H1 (cell line): ENCODE results near the gene DCANP1. TPM values are rescaled to one million over a fixed set of nuclear protein-coding genes. Genes with fewer than 3 reads are reported as not detected.
A peak's percentile ranks its signal among the peaks of the same experiment; 100 is the strongest.

Experiments used
- CTCF ChIA-PET: fragments of 300-600 bp; sonication (Branson Sonifier 250); formaldehyde crosslinking; loops from one replicate; lab custom pipeline; 2021; ENCODE audit not compliant: partially characterized antibody; lab: Charles Lee
- POLR2A ChIA-PET: fragments of 300-600 bp; sonication (Branson Sonifier 250); formaldehyde crosslinking; loops from one replicate; lab custom pipeline; 2021; ENCODE audit warnings: inconsistent platforms; ENCODE audit not compliant: partially characterized antibody; lab: Charles Lee
- DNase-seq, 2 experiments: peaks; one replicate each; pipeline versions ENCODE4 v3.0.0 to v3.0.0-alpha.2; 2010 to 2022; ENCODE audit warnings: low spot score in 2 of 2, low read depth in 1 of 2, mixed read lengths in 1 of 2
- FAIRE-seq: peaks from 2 replicates; lab custom pipeline; 2011; peaks lifted over from hg19 to GRCh38; lab: Jason Lieb, UNC
- H2AFZ ChIP-seq: 2 replicates; pipeline ENCODE4 v1.8.1; 2012; ENCODE audit warnings: low read length, inconsistent platforms
- H2AK5ac ChIP-seq: 2 replicates; pipeline ENCODE4 v1.6.1; 2013; ENCODE audit warnings: low read depth, low read length
- H2BK120ac ChIP-seq: replicated peaks from 2 replicates; pipeline ENCODE3; 2013; ENCODE audit warnings: low read depth, low read length, inconsistent platforms
- H2BK12ac ChIP-seq: 2 replicates; pipeline ENCODE4 v1.6.1; 2013; ENCODE audit warnings: low read depth, low read length
- H2BK15ac ChIP-seq: 2 replicates; pipeline ENCODE4 v1.6.1; 2013; ENCODE audit warnings: low read length
- H2BK20ac ChIP-seq: 2 replicates; pipeline ENCODE4 v1.6.1; 2013; ENCODE audit warnings: low read length
- H2BK5ac ChIP-seq: 2 replicates; pipeline ENCODE4 v1.6.1; 2013; ENCODE audit warnings: low read depth, low read length
- H3K14ac ChIP-seq: 2 replicates; pipeline ENCODE4 v1.6.1; 2013; ENCODE audit warnings: inconsistent platforms; ENCODE audit not compliant: insufficient read length
- H3K18ac ChIP-seq: 2 replicates; pipeline ENCODE4 v1.6.1; 2013; ENCODE audit warnings: low read length; ENCODE audit errors: extremely low read depth
- H3K23ac ChIP-seq: 2 replicates; pipeline ENCODE4 v1.6.1; 2013; ENCODE audit warnings: inconsistent platforms; ENCODE audit not compliant: insufficient read length
- H3K23me2 ChIP-seq: 2 replicates; pipeline ENCODE4 v1.6.1; 2013; ENCODE audit warnings: low read depth, low read length
- H3K27ac ChIP-seq: 2 replicates; pipeline ENCODE4 v1.6.1; 2011; ENCODE audit warnings: low read depth, low read length, inconsistent platforms
- H3K27me3 ChIP-seq, 4 experiments: replicated peaks in 1 of 4; 1 replicate in 1 of 4; 2 replicates in 3 of 4; pipeline versions ENCODE4 v1.6.1 to v1.8.1; 2011 to 2013; ENCODE audit warnings: low read length in 3 of 4, mild to moderate bottlenecking in 3 of 4, inconsistent platforms in 2 of 4, mixed read lengths in 2 of 4, moderate library complexity in 1 of 4; ENCODE audit not compliant: control insufficient read depth in 3 of 4, insufficient read depth in 3 of 4; ENCODE audit errors: extremely low read depth in 1 of 4
- H3K36me3 ChIP-seq, 4 experiments: 2 replicates each; pipeline versions ENCODE4 v1.6.1 to v1.8.1; 2011 to 2013; ENCODE audit warnings: mild to moderate bottlenecking in 4 of 4, low read length in 3 of 4, moderate library complexity in 2 of 4, control low read depth in 1 of 4, inconsistent platforms in 1 of 4; ENCODE audit not compliant: insufficient read depth in 4 of 4, control insufficient read depth in 2 of 4
- H3K4ac ChIP-seq: replicated peaks from 2 replicates; pipeline ENCODE3; 2013; ENCODE audit warnings: low read length, low read depth, mixed read lengths, inconsistent platforms; ENCODE audit not compliant: insufficient read length
- H3K4me1 ChIP-seq, 4 experiments: replicated peaks in 1 of 4; 1 replicate in 1 of 4; 2 replicates in 3 of 4; pipeline versions ENCODE4 v1.6.1 to v1.8.1; 2011 to 2013; ENCODE audit warnings: low read length in 3 of 4, inconsistent platforms in 2 of 4, mixed read lengths in 1 of 4; ENCODE audit not compliant: insufficient read depth in 4 of 4, control insufficient read depth in 3 of 4
- H3K4me2 ChIP-seq, 2 experiments: 2 replicates each; pipeline versions ENCODE4 v1.6.1 to v1.8.1; 2011 to 2013; ENCODE audit warnings: low read depth in 2 of 2, low read length in 2 of 2, control low read depth in 1 of 2, inconsistent platforms in 1 of 2, mild to moderate bottlenecking in 1 of 2; ENCODE audit not compliant: insufficient read depth in 1 of 2
- H3K4me3 ChIP-seq, 4 experiments: fragments of 200-600, 300-600 bp in 1 of 4; sonication (generic), shearing (Covaris generic), sonication (Bioruptor Twin) in 1 of 4; 2 replicates each; pipeline versions ENCODE4 v1.5.1 to v1.8.1; 2011 to 2016; ENCODE audit warnings: low read length in 4 of 4, low read depth in 3 of 4, control low read depth in 2 of 4, inconsistent platforms in 2 of 4, mild to moderate bottlenecking in 2 of 4, mixed read lengths in 1 of 4, moderate library complexity in 1 of 4; ENCODE audit not compliant: insufficient read depth in 2 of 4; ENCODE audit errors: extremely low read depth in 1 of 4
- H3K56ac ChIP-seq: replicated peaks from 2 replicates; pipeline ENCODE3; 2013; ENCODE audit warnings: low read depth, mild to moderate bottlenecking, mixed read lengths, low read length, inconsistent platforms; ENCODE audit not compliant: insufficient read length
- H3K79me1 ChIP-seq: 2 replicates; pipeline ENCODE4 v1.6.1; 2013; ENCODE audit warnings: low read depth, low read length, control low read depth
- H3K79me2 ChIP-seq, 2 experiments: 2 replicates each; pipeline versions ENCODE4 v1.6.1 to v1.8.1; 2012 to 2013; ENCODE audit warnings: low read length in 2 of 2, mild to moderate bottlenecking in 2 of 2, inconsistent platforms in 1 of 2; ENCODE audit not compliant: insufficient read depth in 2 of 2, control insufficient read depth in 1 of 2
- H3K9ac ChIP-seq, 4 experiments: replicated peaks in 1 of 4; 1 replicate in 1 of 4; 2 replicates in 3 of 4; pipeline versions ENCODE4 v1.6.1 to v1.8.1; 2011 to 2013; ENCODE audit warnings: low read depth in 3 of 4, low read length in 3 of 4, control low read depth in 2 of 4, mild to moderate bottlenecking in 2 of 4, moderate library complexity in 2 of 4, inconsistent platforms in 1 of 4; ENCODE audit errors: extremely low read depth in 1 of 4
- H3K9me3 ChIP-seq, 2 experiments: 2 replicates each; pipeline versions ENCODE4 v1.6.1 to v1.8.1; 2012 to 2013; ENCODE audit warnings: mild to moderate bottlenecking in 2 of 2, moderate library complexity in 2 of 2, control low read depth in 1 of 2, inconsistent platforms in 1 of 2, low read depth in 1 of 2, low read length in 1 of 2, mixed read lengths in 1 of 2; ENCODE audit not compliant: insufficient read depth in 2 of 2
- H4K20me1 ChIP-seq, 2 experiments: replicated peaks in 1 of 2; 2 replicates each; pipeline versions ENCODE3 to v1.8.1; 2011 to 2013; ENCODE audit warnings: inconsistent platforms in 2 of 2, low read length in 2 of 2, mild to moderate bottlenecking in 1 of 2; ENCODE audit not compliant: insufficient read depth in 2 of 2, control insufficient read depth in 1 of 2
- H4K5ac ChIP-seq: 2 replicates; pipeline ENCODE4 v1.6.1; 2013; ENCODE audit warnings: low read length, low read depth, mixed read lengths, inconsistent platforms; ENCODE audit not compliant: insufficient read length
- H4K8ac ChIP-seq: 2 replicates; pipeline ENCODE4 v1.8.0; 2013; ENCODE audit warnings: mild to moderate bottlenecking, moderate library complexity, low read length, inconsistent platforms; ENCODE audit not compliant: insufficient read depth; ENCODE audit errors: extremely low read depth
- H4K91ac ChIP-seq: replicated peaks from 2 replicates; pipeline ENCODE3; 2013; ENCODE audit warnings: low read length, mixed read lengths, inconsistent platforms; ENCODE audit not compliant: insufficient read length
- CREB1 ChIP-seq: IDR thresholded peaks from 2 replicates; pipeline ENCODE4 v1.6.1; 2012; ENCODE audit warnings: inconsistent platforms
- CTCF ChIP-seq, 3 experiments: IDR thresholded peaks; 1 replicate in 2 of 3; 2 replicates in 1 of 3; pipeline versions ENCODE4 v1.5.1 to v1.6.1; 2011; ENCODE audit warnings: low read length in 3 of 3, mild to moderate bottlenecking in 3 of 3, inconsistent platforms in 2 of 3, low read depth in 1 of 3, moderate library complexity in 1 of 3; ENCODE audit not compliant: insufficient read depth in 1 of 3; ENCODE audit errors: control extremely low read depth in 1 of 3
- KDM1A ChIP-seq: fragments of 200-600, 300-600 bp; sonication (generic); IDR thresholded peaks from 2 replicates; pipeline ENCODE4 v1.7.1; 2016; ENCODE audit warnings: mild to moderate bottlenecking, low read length, borderline replicate concordance
- KDM5A ChIP-seq: fragments of 200-600 bp; IDR thresholded peaks from 2 replicates; pipeline ENCODE4 v1.7.1; 2012; ENCODE audit warnings: mild to moderate bottlenecking, low read length, inconsistent platforms, mixed read lengths
- RAD21 ChIP-seq, 2 experiments: IDR thresholded peaks in 1 of 2; conservative IDR thresholded peaks in 1 of 2; 2 replicates each; pipeline ENCODE4 v1.6.1; 2011; ENCODE audit warnings: low read depth in 2 of 2, low read length in 2 of 2, improper control_type of control experiment in 1 of 2, inconsistent platforms in 1 of 2, mild to moderate bottlenecking in 1 of 2, moderate library complexity in 1 of 2
- WGBS, 2 experiments: shearing (Covaris generic) in 1 of 2; methylation state at CpG; one replicate each; pipeline versions ENCODE4 v1.1.6 to v1.1.7; 2013 to 2015; ENCODE audit warnings: low lambda C conversion rate in 2 of 2, mixed read lengths in 2 of 2, inconsistent platforms in 1 of 2, low coverage in 1 of 2, missing lambda C conversion rate in 1 of 2; ENCODE audit not compliant: insufficient replicate concordance in 2 of 2, insufficient coverage in 1 of 2, insufficient read length in 1 of 2; ENCODE audit errors: extremely low coverage in 1 of 2, missing lambda C conversion rate in 1 of 2; 5-methylcytosine and 5-hydroxymethylcytosine counted together
- polyA plus RNA-seq, 7 experiments: library from polyadenylated mRNA; depleted of rRNA in 3 of 7; stranded (reverse) in 5 of 7; unstranded in 2 of 7; fragments of >200 nt in 5 of 7; fragments of 200-250 nt in 2 of 7; gene quantifications; 1 replicate in 5 of 7; 2 replicates in 1 of 7; 4 replicates in 1 of 7; pipeline versions ENCODE4 v1.2.1 to v1.2.3, GENCODE V29; 2011 to 2013; ENCODE audit warnings: missing spikeins in 2 of 7, mixed read lengths in 2 of 7
- total RNA-seq: library from RNA; stranded (reverse); fragmentation: NEBNext Ultra II Directional; extraction: Animal tissue kit (Norgen Biotek cat#: 25700); gene quantifications from 2 replicates; pipeline ENCODE4 v1.2.1, GENCODE V29; 2021

Gene DCANP1
- total and polyA plus RNA-seq, 2 of the 8 experiments (the other 6 are each of a cell fraction or from before 2014, with no cell fraction given): not detected

DNA sequence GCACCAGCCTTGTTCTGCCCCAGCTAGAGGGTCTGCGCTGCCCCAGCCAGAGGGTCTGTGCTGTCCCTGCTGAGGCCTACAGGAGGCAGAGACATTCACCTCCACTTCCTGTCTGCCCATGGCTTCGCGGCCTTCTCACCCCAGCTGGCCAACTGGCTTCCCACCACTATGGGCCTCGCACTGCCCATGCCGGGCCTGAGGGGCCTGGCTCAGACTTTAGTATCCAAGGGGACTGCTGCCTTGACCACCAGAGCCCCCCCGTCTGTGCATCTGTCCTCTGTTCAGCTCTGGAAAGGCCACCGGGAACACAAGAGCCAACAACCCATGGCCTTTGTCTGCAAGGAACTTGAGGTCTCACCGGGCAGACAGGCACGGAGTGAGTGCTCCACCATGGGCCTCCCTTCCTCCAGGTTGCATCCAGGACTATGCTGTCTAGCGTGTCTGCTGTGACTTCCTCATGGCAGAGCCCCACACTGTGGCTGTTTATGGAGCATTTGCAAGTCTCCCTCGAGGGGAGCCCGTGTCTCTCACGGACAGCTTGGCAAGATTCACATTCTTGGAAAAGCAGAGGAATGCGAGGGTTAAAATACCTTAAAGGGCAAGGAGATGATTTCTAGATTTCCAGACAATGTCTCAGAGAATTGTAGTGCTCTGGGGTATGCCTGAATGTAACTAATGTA, 1.7 kb downstream of the DCANP1 start:
- no peak for DNase-seq
- ChIA-PET POLR2A (no interaction called here), CTCF (interaction anchor here (0.9 to 19.4 kb wide), 9 partner anchors 9 to 385 kb away, joined by 3 to 264 read pairs (median 6); no protein-coding TSS in a partner anchor)
- no peaks in the 10 kb centered on the region for H3K36me3 ChIP-seq
- no peak overlapping the region for H3K23ac ChIP-seq
- 93% methylated on average over 13 of the region's 14 CpGs; no CpG with 5 or more reads in 1 of the 2 experiments for WGBS, 2 experiments
- no peak overlapping the region for H3K4me3 ChIP-seq
- H3K14ac ChIP-seq: no peak overlapping the region
- no peak overlapping the region for H3K4ac ChIP-seq
- no peak overlapping the region for H2BK120ac ChIP-seq
- no peak overlapping the region for H3K27ac ChIP-seq
- TF ChIP-seq CREB1 (no peak), KDM5A (no peak), CTCF (IDR thresholded peaks at IDR 0.05; ENCODE audit: control extremely low read depth in 1 of 3, insufficient read depth in 1 of 3, low read depth in 1 of 3, low read length in 3 of 3) (peak in 1 of 3 experiments; percentile 8; a peak in 1 of 4 replicates), RAD21 (IDR thresholded peaks at IDR 0.05 in 1 of 2, conservative IDR thresholded peaks at IDR 0.05 in 1 of 2; ENCODE audit: low read depth in 2 of 2, low read length in 2 of 2) (no peak), KDM1A (no peak)
- H2AK5ac ChIP-seq: no peak overlapping the region
- H3K4me1 ChIP-seq: peaks cover 0 to 3% (median 1%) of the 10 kb centered on the region in 4 experiments; a peak in 2 of 7 replicates
- no peak overlapping the region for H3K18ac ChIP-seq
- no peak for FAIRE-seq
- no peak overlapping the region for H3K56ac ChIP-seq
- no peaks in the 10 kb centered on the region for H3K9me3 ChIP-seq
- no peak overlapping the region for H3K9ac ChIP-seq
- H4K8ac ChIP-seq: no peak overlapping the region
- peaks cover 0 to 3% (median 0%) of the 10 kb centered on the region in 4 experiments; a peak in 2 of 7 replicates for H3K27me3 ChIP-seq
- no peak overlapping the region for H2BK12ac ChIP-seq
- H2BK5ac ChIP-seq: no peak overlapping the region
- no peaks in the 10 kb centered on the region for H3K79me1 ChIP-seq
- no peak overlapping the region for H2BK15ac ChIP-seq
- no peak overlapping the region for H2AFZ ChIP-seq
- H3K79me2 ChIP-seq: no peaks in the 10 kb centered on the region
- no peak overlapping the region for H4K5ac ChIP-seq
- no peak overlapping the region for H2BK20ac ChIP-seq
- H4K91ac ChIP-seq: no peak overlapping the region
- H4K20me1 ChIP-seq: no peaks in the 10 kb centered on the region
- no peak overlapping the region for H3K4me2 ChIP-seq
- H3K23me2 ChIP-seq: no peaks in the 10 kb centered on the region; the same call in 1 of the 2 replicates
